Suprapubic skin (tissue), 3 donors: ENCODE measurements around the gene FKBP7.

ENCODE experiments used
- CTCF ChIP-seq, 2 donors: fragments of 200-600 bp in 1 of 2; fragments of 450-650 bp in 1 of 2; sonication (generic) in 1 of 2; IDR thresholded peaks; one replicate each; pipeline ENCODE4 v1.5.1; 2016 to 2019; ENCODE audit warnings: antibody characterized with exemption in 2 of 2, mild to moderate bottlenecking in 1 of 2, moderate library complexity in 1 of 2
- POLR2A ChIP-seq, 2 donors: fragments of 450-650 bp; IDR thresholded peaks; one replicate each; pipeline ENCODE4 v1.6.1; 2017; ENCODE audit warnings: antibody characterized with exemption in 2 of 2, mild to moderate bottlenecking in 2 of 2, moderate library complexity in 2 of 2

GRCh38 chr2:178473373-178473772 is 5.0 kb downstream of the FKBP7 start:
- TF ChIP-seq CTCF (IDR thresholded peaks at IDR 0.05) (no peak), POLR2A (IDR thresholded peaks at IDR 0.05) (no peak)
